HPDE6-E6E7 (cell line): ENCODE measurements around the gene AUH.
"Not testable (repeated sequence)": the region's sequence is repeated elsewhere in the genome, so short reads cannot be mapped to it uniquely, and the experiment has no call there.

Experiments
- DNase-seq: peaks from one replicate; pipeline ENCODE4 v3.0.0; 2011; ENCODE audit warnings: missing footprints; ENCODE audit errors: extremely low spot score

AUH gene

DNA sequence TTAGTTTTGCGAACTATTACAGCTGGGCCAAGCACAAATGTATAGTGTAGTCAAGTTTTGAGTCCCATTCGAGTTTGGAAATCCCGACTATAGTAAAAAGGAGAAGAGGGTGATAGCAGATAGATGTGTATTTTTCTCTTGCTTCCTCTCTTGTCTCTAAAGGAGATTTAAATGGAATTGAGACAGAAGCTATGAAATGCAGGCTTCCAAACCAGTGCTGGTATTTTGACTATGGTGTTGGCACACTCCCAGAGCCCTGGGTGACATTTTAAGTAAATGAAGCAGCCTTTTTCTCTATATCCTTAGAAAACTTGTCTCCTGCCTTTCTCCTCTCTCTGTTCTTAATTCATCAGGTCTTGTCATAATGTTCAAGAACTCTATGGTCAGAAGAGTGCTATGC, 17.7 kb upstream of the AUH start:
- no peak for DNase-seq

DNA sequence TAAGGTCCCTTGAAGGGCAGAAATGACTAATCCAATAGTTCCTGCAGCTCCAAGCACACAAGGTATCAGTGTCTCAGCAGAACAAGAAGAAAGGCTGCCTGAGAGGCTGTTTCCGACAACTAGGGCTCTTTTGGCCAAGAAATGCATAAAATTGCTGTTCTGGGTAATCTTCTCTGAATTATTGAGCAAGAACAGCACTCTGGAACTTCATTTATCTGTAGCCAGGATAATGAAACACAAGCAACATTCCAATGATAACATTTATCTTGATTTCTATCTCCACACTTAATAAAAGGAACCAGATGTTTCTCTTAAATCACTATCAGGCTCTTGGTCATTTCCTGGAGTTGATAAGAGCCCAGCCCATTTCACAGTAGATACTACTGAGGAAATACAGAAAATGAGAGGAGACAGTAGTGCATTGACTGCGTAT, 17.0 kb upstream of the AUH start:
- no peak for DNase-seq

DNA sequence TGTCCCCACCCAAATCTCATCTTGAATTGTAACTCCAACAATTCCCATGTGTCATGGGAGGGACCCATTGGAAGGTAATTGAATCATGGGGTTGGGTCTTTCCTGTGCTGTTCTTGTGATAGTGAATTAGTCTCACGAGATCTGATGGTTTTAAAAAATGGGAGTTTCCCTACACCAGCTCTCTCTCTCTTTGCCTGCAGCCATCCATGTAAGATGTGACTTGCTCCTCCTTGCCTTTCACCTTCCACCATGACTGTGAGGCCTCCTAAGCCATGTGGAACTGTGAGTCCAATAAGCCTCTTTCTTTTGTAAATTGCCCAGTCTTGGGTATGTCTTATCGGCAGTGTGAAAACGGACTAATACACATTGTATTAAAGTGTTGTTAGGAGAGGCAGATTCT, 16.3 kb upstream of the AUH start:
- DNase-seq = not testable (repeated sequence)

DNA sequence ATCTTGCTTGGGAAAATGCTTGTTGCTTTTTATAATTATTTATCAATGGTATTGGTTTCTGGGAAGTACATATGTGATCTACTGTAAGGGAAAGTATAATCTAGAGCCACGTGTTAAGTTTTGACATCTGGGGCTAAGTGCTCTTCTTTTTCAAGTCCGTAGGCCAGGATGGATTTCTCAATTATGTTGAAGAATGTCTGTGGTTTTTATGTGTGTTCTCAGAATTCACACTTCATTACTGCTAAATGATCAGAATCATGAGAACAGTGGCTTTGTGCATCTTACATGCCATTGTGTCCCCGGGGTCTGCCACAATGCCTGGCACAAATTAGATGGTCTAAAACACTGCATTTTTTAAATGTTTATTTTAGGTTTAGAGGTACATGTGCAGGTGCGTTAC, 14.5 kb upstream of the AUH start:
- DNase-seq = no peak

DNA sequence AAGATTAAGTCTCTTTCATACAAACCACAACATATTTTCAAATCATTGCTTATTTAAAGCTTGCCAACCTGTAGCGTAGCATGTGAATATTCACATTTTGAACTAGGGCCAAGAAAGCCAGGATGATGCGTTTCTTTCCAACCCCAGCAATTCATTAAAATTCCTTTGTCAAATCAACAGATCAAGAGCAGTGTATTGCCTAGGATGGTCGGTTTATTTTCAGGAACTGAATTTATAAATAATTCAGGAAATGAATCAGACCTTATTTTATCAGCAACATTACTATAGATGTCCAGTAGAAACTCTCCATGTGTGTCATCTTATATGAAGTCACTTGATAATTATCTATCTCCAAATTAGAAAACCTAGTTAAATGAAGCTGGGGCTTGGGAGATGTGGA, 13.2 kb upstream of the AUH start:
- no peak for DNase-seq

DNA sequence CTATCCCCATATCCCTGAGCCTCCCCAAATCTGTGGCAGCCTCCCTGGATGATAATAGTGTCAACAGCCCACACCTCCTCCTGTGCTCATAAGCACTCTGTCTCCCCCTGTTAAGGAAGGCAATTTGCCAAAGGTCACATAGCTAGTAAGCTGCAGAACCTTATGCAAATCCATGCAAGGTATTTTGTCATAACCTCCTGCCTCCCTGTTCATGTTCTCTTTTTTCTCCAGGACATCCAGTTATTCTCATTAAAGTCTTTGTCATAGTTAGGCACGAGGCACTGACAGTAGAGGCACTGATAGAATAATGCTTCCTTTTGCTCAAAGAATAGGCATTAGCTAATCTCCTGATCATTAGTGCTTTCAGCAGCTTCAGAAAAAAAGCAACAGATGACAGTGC, 10.2 kb upstream of the AUH start:
- no peak for DNase-seq

DNA sequence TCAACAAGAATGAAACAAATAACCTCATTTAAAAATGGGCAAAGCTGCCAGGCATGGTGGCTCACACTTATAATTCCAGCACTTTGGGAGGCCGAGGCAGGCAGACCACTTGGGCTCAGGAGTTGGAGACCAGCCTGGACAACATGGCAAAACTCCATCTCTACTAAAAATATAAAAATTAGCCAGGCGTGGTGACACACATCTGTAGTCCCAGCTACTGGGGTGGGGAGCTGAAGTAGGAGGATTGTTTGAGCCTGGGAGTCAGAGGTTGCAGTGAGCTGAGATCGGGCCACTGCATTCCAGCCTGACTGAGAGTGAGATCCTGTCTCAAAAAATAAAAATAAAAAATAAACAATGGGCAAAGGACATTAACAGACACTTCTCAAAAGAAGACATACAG, 8.3 kb upstream of the AUH start:
- not testable (repeated sequence) for DNase-seq

DNA sequence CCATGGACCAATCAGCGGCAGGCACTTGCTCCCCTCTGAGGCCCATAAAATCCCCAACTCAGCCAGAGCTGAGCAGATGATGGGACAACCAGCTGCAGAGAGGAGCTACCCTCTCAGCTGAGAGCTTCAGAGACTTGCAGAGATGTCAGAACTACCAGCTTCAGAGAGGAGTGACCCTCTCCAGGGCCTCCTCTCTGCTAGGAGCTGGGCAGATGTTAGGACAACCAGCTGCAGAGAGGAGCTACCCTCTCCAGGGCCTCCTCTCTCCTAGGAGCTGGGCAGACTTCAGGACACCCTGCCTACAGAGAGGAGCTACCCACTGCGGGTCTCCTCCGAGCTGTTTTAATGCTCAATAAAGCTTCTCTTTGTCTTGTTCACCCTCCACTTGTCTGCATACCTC, 3.0 kb upstream of the AUH start:
- no peak for DNase-seq

DNA sequence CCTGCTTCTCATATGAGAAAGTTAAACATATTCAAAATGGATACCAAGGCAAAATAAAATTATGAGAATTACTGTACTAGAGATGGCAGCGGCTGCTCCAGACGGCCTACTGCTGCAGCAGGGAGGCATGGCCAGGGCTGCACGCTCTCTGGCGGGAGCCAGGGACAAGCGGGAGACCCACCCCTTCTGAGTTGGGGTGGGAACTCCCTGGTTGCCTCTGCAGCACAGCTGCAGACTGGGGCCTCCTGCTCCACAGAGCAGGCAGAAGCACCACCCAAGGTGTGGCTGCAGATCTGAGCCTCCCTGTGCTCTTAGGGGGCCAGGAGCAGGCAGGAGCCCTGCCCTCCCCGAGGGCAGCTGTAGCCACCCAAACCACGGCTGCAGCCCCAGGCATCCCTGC, 2.3 kb upstream of the AUH start:
- DNase-seq = no peak

DNA sequence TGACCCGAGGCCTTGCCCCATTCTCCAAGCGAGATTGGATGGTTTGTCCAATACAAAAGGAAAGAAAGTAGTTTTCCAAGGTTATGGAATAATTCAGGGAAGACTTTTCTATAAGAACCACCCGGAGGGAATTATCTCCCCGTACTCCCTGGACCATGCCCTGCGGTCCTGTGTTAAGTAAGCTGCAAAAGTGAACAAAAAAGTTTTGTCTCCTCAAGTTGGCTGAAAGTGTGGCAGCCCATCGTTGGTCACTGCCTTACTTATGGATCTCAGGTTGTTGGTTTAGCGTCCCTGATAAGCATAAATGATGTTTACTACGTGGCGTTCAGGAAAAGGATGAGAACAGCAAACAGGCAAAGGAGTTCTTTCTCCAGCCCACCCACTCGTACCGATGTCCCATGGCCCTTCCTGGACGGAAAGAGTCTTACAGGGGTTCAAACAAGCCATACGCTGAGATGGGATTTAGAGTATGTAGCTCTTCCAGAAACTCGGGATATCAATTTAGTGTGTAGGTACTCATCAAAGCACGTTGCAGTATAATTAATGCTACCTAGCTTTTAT, 413 bp upstream of the AUH start:
- no peak for DNase-seq

DNA sequence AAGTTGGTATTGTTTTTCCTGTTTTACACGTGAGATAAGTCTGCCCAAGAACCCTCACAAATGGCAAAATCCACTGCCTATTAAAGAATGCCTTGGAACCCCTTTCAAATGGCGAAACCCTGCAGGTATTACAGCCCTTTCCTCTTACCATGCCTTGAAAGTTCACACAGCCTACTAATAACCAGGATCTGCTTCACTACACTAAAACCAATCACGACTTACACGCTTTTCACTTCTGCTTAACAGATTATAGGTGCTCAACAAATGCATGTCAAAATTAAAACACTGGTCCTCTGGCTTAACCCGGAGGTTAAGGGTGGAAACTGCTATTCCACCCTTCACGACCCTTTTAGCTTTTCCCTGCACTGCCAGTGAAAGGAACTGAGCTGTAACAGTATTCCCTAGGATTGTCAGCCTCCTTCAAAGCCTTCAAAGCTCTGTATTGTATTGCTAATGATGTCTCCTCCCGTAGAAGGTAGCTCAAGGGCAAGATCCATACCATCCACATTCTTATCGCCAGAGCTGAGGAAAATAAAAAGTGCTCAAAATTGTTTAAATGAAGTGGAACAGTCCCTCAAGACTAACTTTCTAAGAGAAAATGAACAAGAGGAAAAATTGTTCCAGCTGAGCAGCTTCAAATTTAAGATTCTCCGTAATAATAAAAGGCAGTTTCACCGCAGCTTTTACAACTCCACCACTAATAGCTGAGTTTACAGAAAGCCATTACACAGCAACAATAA, 997 bp downstream of the AUH start:
- no peak for DNase-seq

DNA sequence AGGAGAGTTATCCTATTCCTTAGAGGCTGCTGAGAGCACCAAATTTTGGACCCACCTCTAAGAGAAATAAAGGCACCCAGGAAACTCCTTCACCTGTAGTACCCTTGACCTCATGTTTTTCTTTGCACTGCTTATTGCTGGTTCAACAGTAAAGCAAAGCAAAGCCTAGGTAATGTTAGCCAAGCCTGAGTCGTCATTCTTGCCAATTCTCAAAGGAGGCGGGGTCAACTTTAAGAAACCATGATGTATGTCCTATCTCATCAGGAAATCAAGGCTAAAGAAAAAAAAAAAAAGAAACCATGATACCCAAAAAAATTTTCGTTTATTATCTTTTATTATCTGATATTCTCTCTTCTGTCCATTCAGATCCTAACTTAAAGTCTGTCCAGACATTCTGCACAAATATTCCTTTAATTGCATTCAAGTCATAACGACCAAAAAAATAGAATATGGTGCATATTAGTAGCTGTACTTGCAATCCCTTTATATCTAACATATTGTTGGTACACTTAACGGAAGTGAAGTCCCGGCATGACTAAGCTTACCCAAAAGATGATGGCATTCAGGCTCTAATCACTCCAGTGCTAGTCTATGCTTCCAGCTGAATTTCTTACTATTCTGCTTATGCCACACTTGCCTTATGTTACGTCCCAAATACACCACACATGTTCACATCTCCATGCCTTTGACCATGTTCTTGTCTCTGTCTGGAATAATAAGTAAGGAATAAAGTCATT, 1.8 kb downstream of the AUH start:
- DNase-seq = no peak

DNA sequence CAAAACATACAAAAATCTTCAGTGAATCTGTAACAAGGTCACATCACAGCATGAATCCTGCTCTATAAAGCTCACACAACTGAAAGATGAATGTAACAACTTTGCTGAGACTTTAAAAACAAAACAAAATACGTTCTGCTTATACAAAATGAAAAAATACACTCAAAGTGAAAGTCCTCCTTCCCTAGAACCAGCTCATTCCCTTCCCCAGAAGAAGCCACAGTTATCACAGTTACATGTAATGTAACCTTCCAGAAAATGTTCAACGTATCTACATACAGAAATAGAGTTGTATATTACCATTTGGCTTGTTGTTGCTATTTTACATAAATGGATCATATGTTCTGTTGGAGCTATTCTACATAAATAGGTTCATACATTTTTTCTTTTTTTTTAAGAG, 2.6 kb downstream of the AUH start:
- no peak for DNase-seq

DNA sequence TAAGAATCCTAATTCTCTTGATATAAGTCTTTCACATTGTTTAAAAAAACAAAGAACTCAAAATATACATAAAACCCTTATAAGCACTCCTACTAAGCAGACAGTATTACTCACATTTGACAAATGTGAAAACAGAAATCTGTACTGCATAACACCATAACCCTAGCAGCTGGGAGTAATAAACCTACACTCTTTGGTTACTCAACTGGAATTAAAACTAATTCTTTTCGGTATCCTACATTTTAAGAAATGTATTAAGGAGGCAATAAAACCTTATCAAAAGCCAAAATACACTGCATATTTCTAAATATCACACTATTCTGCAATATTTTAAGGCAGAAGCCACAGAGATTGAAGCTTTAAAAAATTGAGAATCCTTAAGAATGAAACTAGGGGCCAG, 6.8 kb downstream of the AUH start:
- DNase-seq = no peak

DNA sequence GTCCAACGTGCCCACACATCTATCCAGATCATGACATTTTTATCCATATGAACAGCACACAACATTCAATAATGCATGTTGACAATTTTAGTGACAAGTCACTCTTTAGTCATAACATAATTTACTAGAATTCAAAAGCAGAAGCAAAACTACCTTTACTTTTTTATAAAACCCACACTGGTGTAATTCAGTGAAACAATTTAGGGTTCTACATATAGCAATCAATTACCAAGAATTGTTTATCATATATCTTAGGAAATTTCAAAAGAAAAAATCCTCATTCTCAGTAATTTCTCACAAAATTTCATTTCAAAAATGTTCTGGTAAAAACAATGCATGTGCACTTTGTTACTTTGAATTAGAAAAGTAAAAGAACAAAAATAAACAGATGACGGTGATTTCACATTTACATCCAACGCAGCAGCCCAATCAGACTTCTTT, 12.6 kb downstream of the AUH start:
- no peak for DNase-seq

DNA sequence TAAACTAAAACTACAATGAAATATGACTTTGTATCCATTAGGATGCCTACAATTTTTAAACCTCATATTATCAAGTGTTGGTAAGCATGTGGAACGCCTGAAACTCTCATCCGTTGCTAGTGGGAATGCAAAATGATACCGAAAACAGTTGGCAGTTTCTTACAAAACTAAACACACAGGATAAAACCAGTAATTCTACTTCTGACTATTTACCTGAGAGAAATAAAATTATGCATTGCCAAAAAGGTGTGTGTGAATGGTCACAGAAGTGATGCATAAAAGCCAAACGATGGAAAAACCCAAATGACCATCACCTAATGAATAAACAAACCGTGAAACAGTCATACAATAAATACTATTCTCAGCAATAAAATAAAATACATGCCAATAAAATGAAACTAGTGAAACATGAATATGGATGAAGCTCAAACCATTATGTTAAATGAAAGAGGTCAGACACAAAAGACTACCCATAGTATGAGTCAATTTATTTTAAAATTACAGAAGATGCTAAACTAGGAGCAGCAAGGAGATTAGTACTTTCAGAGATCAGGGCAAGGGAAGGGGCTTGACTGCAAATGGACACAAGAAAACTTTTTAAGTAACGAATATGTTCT, 13.4 kb downstream of the AUH start:
- no peak for DNase-seq

DNA sequence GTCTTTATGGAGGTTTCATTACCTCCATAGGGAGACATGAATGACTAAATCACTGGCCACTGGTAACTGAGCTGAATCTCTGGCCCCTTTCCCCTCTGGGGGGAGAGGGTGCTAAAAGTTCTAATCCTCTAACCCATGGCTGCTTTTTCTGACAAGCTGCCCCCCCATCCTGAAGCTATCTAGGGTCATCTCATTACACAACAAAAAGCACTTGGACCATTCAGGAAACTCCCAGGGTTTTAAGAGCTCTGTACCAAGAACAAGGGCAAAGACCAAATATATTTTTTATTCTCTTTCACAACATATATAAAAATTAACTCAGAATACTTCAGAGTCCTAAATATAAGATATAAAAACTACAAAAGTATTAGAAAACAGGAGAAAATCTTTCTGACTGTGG, 14.3 kb downstream of the AUH start:
- no peak for DNase-seq

DNA sequence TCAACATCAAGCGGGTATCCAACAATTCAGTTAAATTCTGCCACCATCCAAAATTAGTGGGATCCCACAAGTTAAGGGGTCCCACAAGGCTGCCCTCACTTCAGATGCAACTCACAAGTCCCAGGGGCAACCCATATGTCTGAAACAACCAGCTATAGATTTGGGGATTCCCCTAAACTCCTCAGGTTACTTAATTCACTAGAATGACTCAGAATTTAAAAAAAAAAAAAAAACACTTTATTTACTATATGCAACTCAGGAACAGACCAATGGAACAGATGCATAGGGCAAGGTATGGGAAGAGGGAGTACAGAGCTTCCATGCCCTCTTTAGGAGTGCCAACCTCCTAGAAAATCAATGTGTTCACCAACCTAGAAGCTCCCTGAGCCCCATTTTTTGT, 15.1 kb downstream of the AUH start:
- DNase-seq = no peak

DNA sequence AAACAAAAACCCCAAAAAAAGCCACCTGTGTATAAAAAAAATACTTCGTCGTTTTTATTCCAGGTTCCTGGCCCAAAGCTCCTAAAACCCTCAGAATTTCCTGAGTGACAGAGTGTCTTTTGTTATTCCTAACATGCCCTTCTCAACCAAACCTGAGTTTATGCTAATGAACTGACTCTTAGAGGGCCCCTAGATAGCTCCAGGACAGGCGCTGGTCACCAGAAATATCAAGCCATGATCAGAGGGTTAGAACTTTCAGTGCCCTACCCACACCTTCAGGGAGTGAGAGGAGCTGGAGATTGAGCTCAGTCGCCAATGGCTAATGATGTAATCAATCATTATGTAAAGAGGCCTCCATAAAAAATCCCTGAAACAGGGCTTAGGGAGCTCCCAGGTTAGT, 15.7 kb downstream of the AUH start:
- no peak for DNase-seq

DNA sequence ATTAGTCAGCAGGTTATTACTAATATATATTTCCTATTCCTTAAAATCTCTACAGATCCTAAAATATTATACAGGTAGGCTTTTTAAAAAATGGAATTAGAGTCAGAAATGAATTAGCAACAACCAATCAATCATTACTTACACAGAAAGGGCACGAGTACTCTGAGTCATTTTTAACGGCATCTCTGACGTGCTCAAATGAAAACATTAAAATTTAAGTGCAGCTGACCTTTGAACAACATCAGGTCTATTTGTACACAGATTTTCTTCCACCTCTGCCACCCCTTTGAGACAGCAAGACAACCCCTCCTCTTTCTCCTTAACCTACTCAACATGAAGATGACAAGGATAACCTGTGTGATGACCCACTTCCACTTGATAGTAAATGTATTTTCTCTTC, 19.1 kb downstream of the AUH start:
- no peak for DNase-seq

DNA sequence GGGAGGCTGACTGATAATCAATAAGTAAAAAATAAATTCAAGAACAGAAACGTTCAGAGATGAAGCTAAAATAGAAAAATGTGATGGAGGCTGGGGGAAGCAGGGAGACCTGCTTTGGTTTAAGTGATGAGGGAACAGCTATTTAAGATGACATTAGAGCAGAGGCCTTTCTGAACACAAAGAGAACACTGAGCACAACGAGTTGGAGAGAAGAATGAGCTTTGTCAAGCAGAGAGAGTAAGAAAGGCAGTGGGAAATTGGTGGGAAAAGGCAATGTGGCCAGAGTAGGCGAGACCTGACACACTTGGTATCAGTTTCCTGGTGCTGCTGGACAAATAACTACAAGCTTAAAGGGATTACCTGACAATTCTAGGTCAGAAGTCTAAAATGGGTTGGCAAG, 20.0 kb downstream of the AUH start:
- no peak for DNase-seq

DNA sequence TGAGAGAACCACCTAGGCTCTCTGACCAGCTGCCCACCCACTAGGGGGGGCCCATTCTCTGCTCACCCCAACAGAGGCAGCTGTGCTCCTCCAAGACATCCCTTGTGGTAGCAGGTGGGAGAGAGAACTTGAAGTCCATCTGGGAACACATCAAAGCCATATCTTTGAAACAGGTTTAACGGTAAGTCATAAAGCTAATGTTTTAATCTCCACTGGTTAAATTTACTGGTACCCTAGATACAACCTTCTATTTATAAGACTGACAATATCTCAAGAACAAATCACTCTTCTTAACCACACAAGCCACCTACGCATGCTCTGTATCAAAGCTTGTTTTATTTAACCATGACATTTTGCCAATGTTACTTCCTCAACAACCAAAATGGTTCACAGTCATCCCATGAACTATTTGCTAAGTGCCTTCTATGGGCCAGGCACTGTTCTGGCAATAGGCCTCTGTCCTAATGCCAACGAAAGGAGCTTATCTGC, 20.4 kb downstream of the AUH start:
- no peak for DNase-seq
